Measurements from ENCODE around the gene CEP112. TPM values are rescaled to one million over a fixed set of nuclear protein-coding genes. Genes with fewer than 3 reads are reported as not detected.

Gene CEP112
- total RNA-seq, 1 donor from 2014 or later: 20.1 TPM

GRCh38 chr17:65703891-65704290 lies 488.0 kb downstream of the CEP112 start:
- no peak for TF ChIP-seq POLR2A (IDR thresholded peaks at IDR 0.05)
- no peak for TF ChIP-seq CTCF (IDR thresholded peaks at IDR 0.05)
- no peak for TF ChIP-seq POLR2AphosphoS5 (IDR thresholded peaks at IDR 0.05; ENCODE audit: insufficient read depth in 1 of 2, low read depth in 1 of 2)
- no peaks in the 10 kb centered on the region for H3K27me3 ChIP-seq
- H3K4me1 ChIP-seq: no peaks in the 10 kb centered on the region
- intact Hi-C loops (cut with DNase I): no loop called here
- H3K27ac ChIP-seq: no peak overlapping the region
- H3K4me3 ChIP-seq: no peak overlapping the region
- H3K9me3 ChIP-seq: no peaks in the 10 kb centered on the region
- no peak for DNase-seq (ENCODE audit: extremely low spot score in 2 of 2)
- H3K36me3 ChIP-seq: no peaks in the 10 kb centered on the region

- Histone ChIP-seq H3K27me3 (no peaks in the 10 kb centered on the region), H3K9me3 (no peaks in the 10 kb centered on the region), H3K36me3 (no peaks in the 10 kb centered on the region), H3K27ac (no peak overlapping the region), H3K4me1 (peaks cover 23% of the 10 kb centered on the region), H3K4me3 (no peak overlapping the region)
- no peak for DNase-seq (ENCODE audit: extremely low spot score in 2 of 2)
- intact Hi-C loops (cut with DNase I): no loop called here
- TF ChIP-seq POLR2A (IDR thresholded peaks at IDR 0.05) (no peak), CTCF (IDR thresholded peaks at IDR 0.05) (no peak)
These were observed 492.5 kb downstream of the CEP112 start for GRCh38 chr17:65699459-65699858.

- intact Hi-C loops (cut with DNase I): no loop called here
- no peak for TF ChIP-seq POLR2AphosphoS5 (IDR thresholded peaks at IDR 0.05; ENCODE audit: insufficient read depth in 1 of 2, low read depth in 1 of 2)
- no peak for TF ChIP-seq POLR2A (IDR thresholded peaks at IDR 0.05)
- no peak for TF ChIP-seq CTCF (IDR thresholded peaks at IDR 0.05)
- Histone ChIP-seq H3K36me3 (no peaks in the 10 kb centered on the region), H3K4me3 (peak overlapping the region in 1 of 2 donors; percentile 4), H3K27ac (peak overlapping the region; percentile 27), H3K4me1 (peaks cover 23% of the 10 kb centered on the region), H3K9me3 (no peaks in the 10 kb centered on the region), H3K27me3 (no peaks in the 10 kb centered on the region)
- DNase-seq (ENCODE audit: extremely low spot score in 2 of 2): no peak
These were observed 493.4 kb downstream of the CEP112 start for GRCh38 chr17:65698381-65699061.

- H3K9me3 ChIP-seq: no peaks in the 10 kb centered on the region
- no peak overlapping the region for H3K4me3 ChIP-seq
- H3K27me3 ChIP-seq: no peaks in the 10 kb centered on the region
- intact Hi-C loops (cut with DNase I): no loop called here
- peak overlapping the region; percentile 80 for H3K27ac ChIP-seq
- DNase-seq (ENCODE audit: extremely low spot score in 2 of 2): no peak
- H3K36me3 ChIP-seq: no peaks in the 10 kb centered on the region
- no peak for TF ChIP-seq CTCF (IDR thresholded peaks at IDR 0.05)
- no peak for TF ChIP-seq POLR2A (IDR thresholded peaks at IDR 0.05)
- TF ChIP-seq POLR2AphosphoS5 (IDR thresholded peaks at IDR 0.05; ENCODE audit: insufficient read depth in 1 of 2, low read depth in 1 of 2): no peak
- H3K4me1 ChIP-seq: peaks cover 23% of the 10 kb centered on the region
These were observed 494.3 kb downstream of the CEP112 start for GRCh38 chr17:65697661-65698060.

- TF ChIP-seq POLR2A (IDR thresholded peaks at IDR 0.05) (no peak), POLR2AphosphoS5 (IDR thresholded peaks at IDR 0.05; ENCODE audit: insufficient read depth in 1 of 2, low read depth in 1 of 2) (peak in 1 of 2 donors; percentile 31), CTCF (IDR thresholded peaks at IDR 0.05) (no peak)
- H3K27ac ChIP-seq: peak overlapping the region; percentile 80
- intact Hi-C loops (cut with DNase I): no loop called here
These were observed 495.1 kb downstream of the CEP112 start for GRCh38 chr17:65696739-65697394.

More at GRCh38 chr17:65696739-65697394, 495.1 kb downstream of the CEP112 start:
- H3K4me3 ChIP-seq: no peak overlapping the region
- no peaks in the 10 kb centered on the region for H3K9me3 ChIP-seq
- H3K27me3 ChIP-seq: no peaks in the 10 kb centered on the region
- no peaks in the 10 kb centered on the region for H3K36me3 ChIP-seq
- DNase-seq (ENCODE audit: extremely low spot score in 2 of 2): no peak
- peaks cover 23% of the 10 kb centered on the region for H3K4me1 ChIP-seq

Measured in vagina (tissue), 2 donors.